ENCODE measurements around the gene VSIG10.
"Not testable (repeated sequence)": the region's sequence is repeated elsewhere in the genome, so short reads cannot be mapped to it uniquely, and the experiment has no call there.

VSIG10 gene, protein sequence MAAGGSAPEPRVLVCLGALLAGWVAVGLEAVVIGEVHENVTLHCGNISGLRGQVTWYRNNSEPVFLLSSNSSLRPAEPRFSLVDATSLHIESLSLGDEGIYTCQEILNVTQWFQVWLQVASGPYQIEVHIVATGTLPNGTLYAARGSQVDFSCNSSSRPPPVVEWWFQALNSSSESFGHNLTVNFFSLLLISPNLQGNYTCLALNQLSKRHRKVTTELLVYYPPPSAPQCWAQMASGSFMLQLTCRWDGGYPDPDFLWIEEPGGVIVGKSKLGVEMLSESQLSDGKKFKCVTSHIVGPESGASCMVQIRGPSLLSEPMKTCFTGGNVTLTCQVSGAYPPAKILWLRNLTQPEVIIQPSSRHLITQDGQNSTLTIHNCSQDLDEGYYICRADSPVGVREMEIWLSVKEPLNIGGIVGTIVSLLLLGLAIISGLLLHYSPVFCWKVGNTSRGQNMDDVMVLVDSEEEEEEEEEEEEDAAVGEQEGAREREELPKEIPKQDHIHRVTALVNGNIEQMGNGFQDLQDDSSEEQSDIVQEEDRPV

DNA sequence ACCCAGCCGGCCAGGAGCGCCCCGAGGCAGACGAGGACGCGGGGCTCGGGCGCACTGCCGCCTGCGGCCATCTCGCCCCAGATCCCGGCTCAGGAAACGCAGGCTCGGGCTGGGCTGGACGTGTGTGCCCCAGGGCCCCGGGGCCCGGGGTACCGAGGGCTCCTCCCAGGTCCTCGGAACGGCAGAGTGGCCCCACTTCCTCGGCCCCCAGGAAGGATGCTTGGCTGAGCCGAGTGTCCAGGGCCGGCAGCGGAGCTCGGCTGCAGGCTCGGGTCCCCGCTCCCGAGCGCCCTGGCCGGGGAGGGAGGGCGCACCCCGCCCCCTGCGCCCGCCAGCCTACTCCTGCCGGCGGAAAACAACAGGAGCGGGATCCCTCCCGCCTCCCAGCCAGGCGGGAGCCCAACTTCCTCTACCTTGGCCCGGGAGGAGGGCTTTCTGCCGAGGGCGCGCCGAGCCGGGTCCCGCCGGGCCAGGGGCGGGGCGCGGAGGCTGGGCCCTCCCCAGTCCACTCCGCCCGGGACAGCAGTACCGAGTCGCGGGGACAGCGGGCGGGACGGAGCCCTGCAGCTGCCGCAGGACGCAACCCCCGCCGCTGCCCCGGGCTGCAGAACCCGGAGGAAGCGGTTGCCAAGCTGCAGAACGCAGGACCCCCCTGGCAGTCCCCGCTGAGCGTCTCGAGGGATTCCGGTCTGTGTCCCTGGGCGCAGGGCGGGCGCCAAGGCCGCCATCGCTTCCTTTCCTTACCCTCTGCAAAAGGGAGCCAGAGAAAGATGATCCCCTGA is at the start of gene VSIG10:
Gene VSIG10, minus strand, starts transcription at position 411 of the 782 bp plus-strand sequence. Its CDS starts 340 bp downstream, at position 71.
- no peak for TF ChIP-seq JUND (IDR thresholded peaks at IDR 0.05; ENCODE audit: low read depth)
- DNase-seq (ENCODE audit: low read depth in 1 of 2, low spot score in 1 of 2): peak; percentile 89 to 93
- in situ Hi-C loops (cut with HindIII; ENCODE audit: low pct_unique_long_range_greater_than_20kb, low sequenced_read_pairs): no loop called here

DNA sequence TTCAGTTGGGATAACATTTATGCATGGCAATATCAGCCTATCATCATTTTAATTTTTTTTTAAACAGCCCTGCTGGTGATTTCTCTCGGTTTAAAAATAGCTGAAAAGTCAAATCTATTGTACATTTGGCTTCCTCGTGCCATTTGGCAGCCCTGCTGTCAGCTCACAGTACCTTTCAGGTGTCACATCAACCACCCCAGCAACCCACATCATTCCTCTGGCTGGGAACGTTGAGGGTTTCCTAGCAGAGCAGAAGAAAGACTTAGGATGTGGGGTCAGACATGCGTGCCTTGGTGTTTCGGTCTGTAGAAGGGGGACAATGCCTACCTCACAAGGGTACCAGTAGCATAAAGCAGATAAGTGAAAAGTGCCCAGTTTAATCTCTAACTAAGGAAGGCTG is 47.9 kb upstream of the VSIG10 start:
- no peak for TF ChIP-seq JUND (IDR thresholded peaks at IDR 0.05; ENCODE audit: low read depth)
- in situ Hi-C loops (cut with HindIII; ENCODE audit: low pct_unique_long_range_greater_than_20kb, low sequenced_read_pairs): no loop called here
- no peak for DNase-seq (ENCODE audit: low read depth in 1 of 2, low spot score in 1 of 2)

DNA sequence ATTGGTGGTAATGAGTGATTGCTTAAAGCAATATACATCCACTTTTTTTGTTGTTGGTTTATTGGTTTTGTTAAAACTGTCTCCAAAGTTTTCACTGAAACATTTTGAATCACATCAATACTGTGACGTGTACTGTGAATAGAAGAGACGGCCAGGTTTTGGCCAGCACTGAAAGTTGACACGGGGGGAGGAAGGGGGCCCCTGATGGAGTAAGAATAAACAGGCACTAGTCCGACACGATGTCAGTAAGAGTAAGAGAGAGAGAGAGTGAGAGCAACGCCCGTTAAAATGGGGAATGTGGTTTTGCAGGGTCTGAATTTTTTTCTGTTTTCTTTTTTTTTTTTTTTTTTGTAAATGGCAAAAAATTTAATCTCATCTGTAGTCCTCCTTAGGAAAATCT is 46.8 kb upstream of the VSIG10 start:
- no peak for TF ChIP-seq JUND (IDR thresholded peaks at IDR 0.05; ENCODE audit: low read depth)
- DNase-seq (ENCODE audit: low read depth in 1 of 2, low spot score in 1 of 2): no peak
- in situ Hi-C loops (cut with HindIII; ENCODE audit: low pct_unique_long_range_greater_than_20kb, low sequenced_read_pairs): no loop called here

DNA sequence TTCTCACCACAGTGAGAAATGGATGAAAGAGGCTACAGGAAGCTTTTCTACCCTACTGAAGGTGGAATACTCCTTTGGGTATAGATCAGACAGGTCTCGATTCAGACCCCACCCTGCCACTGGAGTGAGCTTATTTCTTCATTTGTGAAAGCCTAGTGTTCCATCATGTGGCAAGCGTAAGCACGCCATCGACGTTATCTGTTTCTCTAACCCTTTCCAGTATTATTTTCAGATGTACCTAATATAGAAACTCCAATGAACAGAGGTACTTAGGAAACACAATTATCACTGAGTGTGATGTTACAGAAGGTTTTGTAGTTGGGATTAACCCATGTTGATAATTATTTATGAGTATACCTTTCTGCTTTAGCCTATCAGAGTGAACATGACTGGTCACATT is 44.5 kb upstream of the VSIG10 start:
- in situ Hi-C loops (cut with HindIII; ENCODE audit: low pct_unique_long_range_greater_than_20kb, low sequenced_read_pairs): no loop called here
- TF ChIP-seq JUND (IDR thresholded peaks at IDR 0.05; ENCODE audit: low read depth): no peak
- DNase-seq (ENCODE audit: low read depth in 1 of 2, low spot score in 1 of 2): no peak

DNA sequence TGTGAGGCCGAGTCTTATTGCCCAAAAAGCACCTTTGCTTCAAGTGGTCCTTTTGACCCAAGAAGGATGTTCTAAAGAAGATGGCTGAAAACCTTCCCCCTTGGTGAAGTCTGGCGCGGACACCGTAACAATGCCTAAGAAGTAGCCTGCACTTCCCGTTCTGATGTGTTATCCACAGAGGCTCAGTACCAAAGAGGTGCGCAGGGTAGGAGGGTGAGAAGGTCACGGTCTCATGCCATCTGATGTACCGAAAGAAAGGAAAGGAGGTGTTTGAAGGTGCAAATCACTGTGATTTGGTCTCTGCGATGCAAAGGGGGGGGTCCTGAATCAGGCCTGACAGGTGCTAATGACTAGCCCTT is 42.0 kb upstream of the VSIG10 start:
- no peak for TF ChIP-seq JUND (IDR thresholded peaks at IDR 0.05; ENCODE audit: low read depth)
- in situ Hi-C loops (cut with HindIII; ENCODE audit: low pct_unique_long_range_greater_than_20kb, low sequenced_read_pairs): no loop called here
- no peak for DNase-seq (ENCODE audit: low read depth in 1 of 2, low spot score in 1 of 2)

DNA sequence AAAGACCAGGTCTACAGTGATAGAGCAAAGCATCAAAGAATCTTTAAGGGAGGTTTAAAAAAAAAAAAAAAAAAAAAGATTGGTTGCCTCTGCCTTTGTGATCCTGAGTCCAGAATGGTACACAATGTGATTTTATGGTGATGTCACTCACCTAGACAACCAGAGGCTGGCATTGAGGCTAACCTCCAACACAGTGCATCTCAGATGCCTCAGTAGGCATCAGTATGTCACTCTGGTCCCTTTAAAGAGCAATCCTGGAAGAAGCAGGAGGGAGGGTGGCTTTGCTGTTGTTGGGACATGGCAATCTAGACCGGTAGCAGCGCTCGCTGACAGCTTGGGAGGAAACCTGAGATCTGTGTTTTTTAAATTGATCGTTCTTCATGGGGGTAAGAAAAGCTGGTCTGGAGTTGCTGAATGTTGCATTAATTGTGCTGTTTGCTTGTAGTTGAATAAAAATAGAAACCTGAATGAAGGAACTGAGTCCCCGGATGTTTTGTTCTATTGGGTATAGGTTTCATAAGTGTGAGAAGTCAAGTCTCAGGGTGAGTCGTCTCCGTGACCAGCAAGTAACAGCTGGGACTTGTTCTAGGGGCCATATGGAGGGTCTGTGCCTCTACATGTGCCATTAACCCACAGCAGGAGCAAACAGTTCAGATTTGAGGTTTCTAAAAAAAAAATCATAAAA is 41.4 kb upstream of the VSIG10 start:
- in situ Hi-C loops (cut with HindIII; ENCODE audit: low pct_unique_long_range_greater_than_20kb, low sequenced_read_pairs): no loop called here
- DNase-seq (ENCODE audit: low read depth in 1 of 2, low spot score in 1 of 2): no peak
- no peak for TF ChIP-seq JUND (IDR thresholded peaks at IDR 0.05; ENCODE audit: low read depth)

DNA sequence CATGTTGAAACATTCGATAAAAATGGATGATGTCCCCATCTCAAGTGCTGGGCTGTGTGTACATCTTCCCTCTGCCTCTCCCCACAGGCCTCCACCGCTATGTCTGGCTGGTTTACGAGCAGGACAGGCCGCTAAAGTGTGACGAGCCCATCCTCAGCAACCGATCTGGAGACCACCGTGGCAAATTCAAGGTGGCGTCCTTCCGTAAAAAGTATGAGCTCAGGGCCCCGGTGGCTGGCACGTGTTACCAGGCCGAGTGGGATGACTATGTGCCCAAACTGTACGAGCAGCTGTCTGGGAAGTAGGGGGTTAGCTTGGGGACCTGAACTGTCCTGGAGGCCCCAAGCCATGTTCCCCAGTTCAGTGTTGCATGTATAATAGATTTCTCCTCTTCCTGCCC is 40.7 kb upstream of the VSIG10 start:
- DNase-seq (ENCODE audit: low read depth in 1 of 2, low spot score in 1 of 2): no peak
- in situ Hi-C loops (cut with HindIII; ENCODE audit: low pct_unique_long_range_greater_than_20kb, low sequenced_read_pairs): no loop called here
- no peak for TF ChIP-seq JUND (IDR thresholded peaks at IDR 0.05; ENCODE audit: low read depth)

DNA sequence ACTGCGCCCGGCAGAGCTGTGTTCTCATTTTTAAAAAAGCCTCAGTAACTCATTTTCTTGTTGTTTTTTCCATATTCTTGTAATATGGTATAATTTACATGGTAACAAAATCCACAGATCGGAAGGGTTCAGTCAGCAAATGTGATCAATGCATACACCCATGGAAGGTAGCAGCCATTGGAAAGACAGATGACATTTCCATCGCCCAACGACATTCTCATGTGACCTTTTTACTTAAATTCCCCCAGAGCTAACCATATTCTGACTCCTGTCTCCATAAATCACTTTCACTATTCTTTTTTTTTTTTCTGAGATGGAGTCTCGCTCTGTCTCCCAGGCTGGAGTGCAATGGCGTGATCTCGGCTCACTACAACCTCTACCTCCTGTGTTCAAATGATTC is 37.0 kb upstream of the VSIG10 start:
- DNase-seq (ENCODE audit: low read depth in 1 of 2, low spot score in 1 of 2): no peak
- TF ChIP-seq JUND (IDR thresholded peaks at IDR 0.05; ENCODE audit: low read depth): no peak
- in situ Hi-C loops (cut with HindIII; ENCODE audit: low pct_unique_long_range_greater_than_20kb, low sequenced_read_pairs): no loop called here

DNA sequence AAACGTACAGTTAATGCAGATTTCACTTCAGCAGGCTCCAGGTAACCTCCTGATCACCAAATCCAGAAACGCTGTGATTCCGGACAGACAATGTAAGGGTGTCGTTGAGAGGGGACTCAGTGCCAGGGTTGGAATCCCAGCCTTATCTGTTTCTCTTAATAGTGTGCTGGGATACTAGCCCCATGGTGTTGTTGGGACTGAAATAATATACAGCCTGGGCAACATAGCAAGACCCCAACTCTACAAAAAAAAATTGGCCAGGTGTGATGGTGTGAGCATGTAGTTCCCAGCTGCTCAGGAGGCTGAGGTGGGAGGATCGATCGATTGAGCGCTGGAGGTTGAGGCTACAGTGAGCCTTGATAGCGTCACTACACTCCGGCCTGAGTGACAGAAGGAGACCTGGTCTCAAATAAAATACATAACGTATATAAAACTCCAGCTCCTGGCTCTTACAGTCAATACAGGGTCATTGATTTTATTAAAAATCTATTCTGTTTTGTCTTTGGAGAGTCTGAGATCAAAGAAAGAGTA is 33.4 kb upstream of the VSIG10 start:
- TF ChIP-seq JUND (IDR thresholded peaks at IDR 0.05; ENCODE audit: low read depth): no peak
- no peak for DNase-seq (ENCODE audit: low read depth in 1 of 2, low spot score in 1 of 2)
- in situ Hi-C loops (cut with HindIII; ENCODE audit: low pct_unique_long_range_greater_than_20kb, low sequenced_read_pairs): no loop called here

DNA sequence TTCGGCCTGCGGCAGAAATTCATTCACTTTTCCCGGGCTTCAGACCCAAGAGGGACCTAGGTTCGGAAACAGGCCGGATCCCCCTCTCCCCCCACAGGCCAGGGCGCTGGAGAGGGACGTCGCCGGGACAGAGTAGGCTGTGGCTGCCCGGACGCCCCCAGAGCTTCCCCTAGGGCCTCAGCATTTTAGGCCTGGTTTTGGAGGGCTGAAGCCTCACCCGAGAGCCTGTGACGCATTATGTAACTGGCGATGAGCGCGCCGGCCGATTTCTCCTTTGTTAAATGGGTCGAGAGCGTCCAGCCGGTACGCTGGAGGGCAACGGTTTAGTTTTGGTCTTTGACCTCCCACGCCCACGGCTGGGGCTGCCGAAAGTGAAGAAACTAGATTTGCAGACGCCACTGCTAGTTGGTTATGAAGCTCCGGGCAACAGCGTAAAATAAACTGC is 32.8 kb upstream of the VSIG10 start:
- TF ChIP-seq JUND (IDR thresholded peaks at IDR 0.05; ENCODE audit: low read depth): no peak
- DNase-seq (ENCODE audit: low read depth in 1 of 2, low spot score in 1 of 2): peak; percentile 37
- in situ Hi-C loops (cut with HindIII; ENCODE audit: low pct_unique_long_range_greater_than_20kb, low sequenced_read_pairs): no loop called here

DNA sequence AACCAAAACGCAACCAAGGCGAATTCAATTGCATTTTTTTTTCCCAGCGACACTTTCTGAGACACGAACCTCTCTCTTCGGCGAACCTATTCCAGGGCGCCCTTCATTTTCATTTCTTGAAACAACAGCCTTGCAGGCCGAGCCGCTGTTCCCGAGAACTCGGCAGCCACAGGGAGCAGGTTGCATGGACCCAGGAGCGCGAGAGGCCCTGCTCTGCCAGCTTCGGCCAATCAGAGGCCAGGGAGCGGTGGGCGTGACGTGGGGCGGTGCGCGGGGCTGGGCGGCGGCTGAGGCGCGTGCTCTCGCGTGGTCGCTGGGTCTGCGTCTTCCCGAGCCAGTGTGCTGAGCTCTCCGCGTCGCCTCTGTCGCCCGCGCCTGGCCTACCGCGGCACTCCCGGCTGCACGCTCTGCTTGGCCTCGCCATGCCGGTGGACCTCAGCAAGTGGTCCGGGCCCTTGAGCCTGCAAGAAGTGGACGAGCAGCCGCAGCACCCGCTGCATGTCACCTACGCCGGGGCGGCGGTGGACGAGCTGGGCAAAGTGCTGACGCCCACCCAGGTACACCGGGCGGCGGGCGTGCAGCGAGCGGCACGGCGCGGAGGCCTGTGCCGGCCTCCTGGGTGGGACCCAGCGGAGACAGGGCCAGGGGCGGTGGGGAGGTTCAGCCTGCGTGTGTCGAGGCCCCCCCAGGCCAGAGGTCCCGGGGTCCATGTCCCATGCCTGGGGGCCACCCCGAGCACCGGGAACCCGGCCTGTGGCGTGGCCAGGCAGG is 32.2 kb upstream of the VSIG10 start, which contains the start of gene PEBP1:
Gene PEBP1, plus strand, starts transcription at position 337 of the 771 bp plus-strand sequence. Its CDS starts 86 bp downstream, at position 423.
- DNase-seq (ENCODE audit: low read depth in 1 of 2, low spot score in 1 of 2): peak; percentile 96 to 98
- in situ Hi-C loops (cut with HindIII; ENCODE audit: low pct_unique_long_range_greater_than_20kb, low sequenced_read_pairs): no loop called here
- no peak for TF ChIP-seq JUND (IDR thresholded peaks at IDR 0.05; ENCODE audit: low read depth)

DNA sequence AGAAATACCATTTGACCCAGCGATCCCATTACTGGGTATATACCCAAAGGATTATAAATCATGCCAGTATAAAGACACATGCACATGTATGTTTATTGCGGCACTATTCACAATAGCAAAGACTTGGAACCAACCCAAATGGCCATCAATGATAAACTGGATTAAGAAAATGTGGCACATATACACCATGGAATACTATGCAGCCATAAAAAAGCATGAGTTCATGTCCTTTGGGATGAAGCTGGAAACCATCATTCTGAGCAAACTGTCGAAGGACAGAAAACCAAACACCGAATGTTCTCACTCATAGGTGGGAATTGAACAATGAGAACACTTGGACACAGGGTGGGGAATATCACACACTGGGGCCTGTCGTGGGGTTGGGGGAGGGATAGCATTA is 25.6 kb upstream of the VSIG10 start:
- in situ Hi-C loops (cut with HindIII; ENCODE audit: low pct_unique_long_range_greater_than_20kb, low sequenced_read_pairs); DNase-seq (ENCODE audit: low read depth in 1 of 2, low spot score in 1 of 2): not testable (repeated sequence)
